Astrocyte of the cerebellum (primary cell): ENCODE results near the gene PRRT1.

Source experiments
- DNase-seq: peaks from one replicate; pipeline ENCODE4 v3.0.0-alpha.2; 2011; ENCODE audit warnings: low read depth
- H3K4me3 ChIP-seq: 2 replicates; pipeline ENCODE4 v1.5.1; 2011; ENCODE audit warnings: mild to moderate bottlenecking, low read depth, low read length, moderate library complexity
- CTCF ChIP-seq: IDR thresholded peaks from 2 replicates; pipeline ENCODE4 v1.5.1; 2012; ENCODE audit warnings: low read length, low read depth, moderate library complexity, mild to moderate bottlenecking; ENCODE audit errors: missing control alignments
- in situ Hi-C: cut with HindIII; loops from 2 replicates; pipeline ENCODE4 v1.10.0; 2017; ENCODE audit warnings: low sequenced_read_pairs

The PRRT1 gene

GRCh38 chr6:32132110-32132509 lies 19.6 kb downstream of the PRRT1 start:
- TF ChIP-seq CTCF = no peak
- DNase-seq = no peak
- in situ Hi-C loops = no loop called here
- H3K4me3 ChIP-seq = no peak overlapping the region

- no peak overlapping the region for H3K4me3 ChIP-seq
- in situ Hi-C loops = no loop called here
- no peak for TF ChIP-seq CTCF
Observed at GRCh38 chr6:32131439-32131948, 20.2 kb downstream of the PRRT1 start.

GRCh38 chr6:32129297-32130088 lies 22.2 kb downstream of the PRRT1 start:
- peak; percentile 28 for DNase-seq
- TF ChIP-seq CTCF = no peak
- in situ Hi-C loops = loop anchor here (10.0 kb wide), 1 partner anchor 55 kb away; the partner anchor contains the start of gene AGER
- H3K4me3 ChIP-seq = peak overlapping the region; percentile 74

More at GRCh38 chr6:32131439-32131948, 20.2 kb downstream of the PRRT1 start:
- DNase-seq = no peak

GRCh38 chr6:32128751-32129296 lies 22.9 kb downstream of the PRRT1 start:
- in situ Hi-C loops = loop anchor here (10.0 kb wide), 1 partner anchor 56 kb away; the partner anchor contains the start of gene AGER
- DNase-seq = no peak
- no peak for TF ChIP-seq CTCF
- H3K4me3 ChIP-seq = peak overlapping the region; percentile 74

- DNase-seq = peak; percentile 99
- no peak for TF ChIP-seq CTCF
- in situ Hi-C loops = loop anchor here (10.0 kb wide), 1 partner anchor 57 kb away; the partner anchor contains the start of gene AGER
- peak within 1 kb of the TSS; percentile 75 for H3K4me3 ChIP-seq
Observed at GRCh38 chr6:32127717-32128592, 23.8 kb downstream of the PRRT1 start, which contains the start of gene ATF6B. Gene ATF6B (minus strand): TSS chr6:32128246. CDS start chr6:32128207, 39 bp downstream.

- TF ChIP-seq CTCF = no peak
- DNase-seq = no peak
- in situ Hi-C loops = loop anchor here (10.0 kb wide), 1 partner anchor 57 kb away; the partner anchor contains the start of gene AGER
- peak overlapping the region; percentile 75 for H3K4me3 ChIP-seq
Observed at GRCh38 chr6:32127409-32127716, 24.4 kb downstream of the PRRT1 start.
